SH-SY5Y (cell line): Measurements from ENCODE around the gene HAND2.

Experiments used
- GATA2 ChIP-seq: IDR thresholded peaks from 2 replicates; pipeline ENCODE4 v1.6.1; 2011; ENCODE audit warnings: mild to moderate bottlenecking, low read depth, low read length
- GATA3 ChIP-seq: IDR thresholded peaks from 2 replicates; pipeline ENCODE4 v1.6.1; 2011; ENCODE audit warnings: low read depth, mild to moderate bottlenecking, low read length, moderate library complexity

- TF ChIP-seq GATA2: no peak
- TF ChIP-seq GATA3: no peak
Measured at GRCh38 chr4:173517781-173518424, 12.1 kb downstream of the HAND2 start.
